ENCODE data around the gene MT1E.

GRCh38 chr16:56634715-56635440, 9.3 kb downstream of the MT1E start:
- TF ChIP-seq POLR2AphosphoS5 (IDR thresholded peaks at IDR 0.05) (no peak), REST (IDR thresholded peaks at IDR 0.05; ENCODE audit: borderline replicate concordance) (no peak), CTCF (IDR thresholded peaks at IDR 0.05; ENCODE audit: poor library complexity, severe bottlenecking) (no peak)
